A549 (cell line): ENCODE measurements around the gene IL12RB2. TPM values are rescaled to one million over a fixed set of nuclear protein-coding genes. Genes with fewer than 3 reads are reported as not detected.
"Not testable (repeated sequence)": the region's sequence is repeated elsewhere in the genome, so short reads cannot be mapped to it uniquely, and the experiment has no call there.

Experiments used
- ATAC-seq, 2 experiments: fragments of 200-7000 bp in 1 of 2; fragments of >200 bp in 1 of 2; cut with Nextera tagmentation in 1 of 2; cut with Tn5 transposase in 1 of 2; 3 replicates each; pipeline versions ENCODE4 v1.8.0 to v1.9.1; 2018 to 2020; ENCODE audit warnings: mild to moderate bottlenecking in 1 of 2, moderate library complexity in 1 of 2
- CTCF ChIA-PET: fragments of 300-600 bp; sonication (Branson Sonifier 250); formaldehyde crosslinking; extraction: SDS; loops from one replicate; lab custom pipeline; 2021; ENCODE audit warnings: antibody characterized with exemption, inconsistent platforms; lab: Yijun Ruan, JAX
- POLR2A ChIA-PET: fragments of 350-600 bp; formaldehyde crosslinking; extraction: SDS; loops from one replicate; lab custom pipeline; 2021; ENCODE audit warnings: antibody characterized with exemption, inconsistent platforms; lab: Yijun Ruan, JAX
- DNase-seq, 2 experiments: peaks; one replicate each; pipeline versions ENCODE4 v3.0.0 to v3.0.0-alpha.2; 2011 to 2016; ENCODE audit warnings: low read depth in 1 of 2, low spot score in 1 of 2
- FAIRE-seq: peaks from 2 replicates; lab custom pipeline; 2011; peaks lifted over from hg19 to GRCh38; lab: Jason Lieb, UNC
- H3K27ac ChIP-seq, 2 experiments: fragments of >200 bp; sonication (Bioruptor Twin); formaldehyde crosslinking; 3 replicates each; pipeline ENCODE4 v1.5.1; 2016 to 2017
- H3K4me1 ChIP-seq: fragments of >200 bp; sonication (Bioruptor Twin); formaldehyde crosslinking; 3 replicates; pipeline ENCODE4 v1.6.1; 2016
- H3K4me2 ChIP-seq: fragments of >200 bp; sonication (Bioruptor Twin); formaldehyde crosslinking; 3 replicates; pipeline ENCODE4 v1.6.1; 2016
- H3K4me3 ChIP-seq: fragments of >200 bp; sonication (Bioruptor Twin); formaldehyde crosslinking; 3 replicates; pipeline ENCODE4 v1.5.1; 2016
- H3K9me3 ChIP-seq: fragments of >200 bp; sonication (Bioruptor Twin); formaldehyde crosslinking; 3 replicates; pipeline ENCODE4 v1.6.1; 2016
- WGBS: methylation state at CpG from one replicate; pipeline ENCODE4 v1.1.6; 2017; ENCODE audit errors: missing lambda C conversion rate; 5-methylcytosine and 5-hydroxymethylcytosine counted together
- polyA plus RNA-seq, 4 experiments: library from polyadenylated mRNA; depleted of rRNA in 3 of 4; stranded (reverse); fragments of >200 nt; fragmentation: RNase III in 1 of 4; extraction: RNeasy Plus Mini Kit Qiagen cat#74134 plus additional on column Dnase treatment in 1 of 4; gene quantifications; 2 replicates in 3 of 4; 3 replicates in 1 of 4; pipeline ENCODE4 v1.2.3, GENCODE V29; 2011 to 2017
- small RNA-seq, 6 experiments: library from RNA; depleted of rRNA; stranded (forward); fragments of <200 nt; gene quantifications; one replicate each; pipeline ENCODE3, GENCODE V24; 2012

Gene IL12RB2
- polyA plus RNA-seq, 2 of the 4 experiments (the other 2 are of a cell fraction), result not detected

DNA sequence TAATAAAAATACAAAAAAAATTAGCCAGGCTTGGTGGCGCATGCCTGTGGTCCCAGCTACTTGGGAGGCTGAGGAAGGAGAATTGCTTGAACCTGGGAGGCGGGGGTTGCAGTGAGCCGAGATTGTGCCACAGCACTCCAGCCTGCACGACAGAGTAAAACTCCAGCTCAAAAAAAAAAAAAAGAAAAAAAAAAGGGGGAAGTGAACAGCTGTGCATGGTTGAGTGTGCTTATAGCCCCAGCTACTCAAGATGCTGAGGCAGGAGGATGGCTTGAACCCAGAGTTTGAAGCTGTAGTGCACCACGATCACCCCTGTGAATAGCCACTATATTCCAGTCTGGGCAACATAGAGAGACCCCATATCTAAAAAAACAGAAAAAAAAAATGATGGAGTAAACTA lies 138.3 kb downstream of the IL12RB2 start:
- WGBS, result 29% methylated on average over 5 of the region's 5 CpGs
- POLR2A ChIA-PET, H3K27ac ChIP-seq, H3K4me3 ChIP-seq, H3K4me2 ChIP-seq, ATAC-seq, DNase-seq, CTCF ChIA-PET, H3K4me1 ChIP-seq, FAIRE-seq, H3K9me3 ChIP-seq: not testable (repeated sequence)

Small RNA genes lying within 50 kb of the gene (small RNA-seq; reads per million reads assigned to genes)
- gene RNU4ATAC4P (0 reads per million in 6 experiments), gene RNU6-387P (0 to 5.2 (median 0) reads per million in 6 experiments)

Other genes starting within 250 kb of the IL12RB2 start
- gene C1orf141, start 172.9 kb upstream of the IL12RB2 start, polyA plus RNA-seq (2011; rRNA removed), result not detected in 2 replicates
- gene C1orf141, start 172.9 kb upstream of the IL12RB2 start, polyA plus RNA-seq (2017; fragmentation: RNase III; extraction: RNeasy Plus Mini Kit Qiagen cat#74134 plus additional on column Dnase treatment), result not detected in 3 replicates
- not detected in 2 replicates for gene IL23R, start 141.4 kb upstream of the IL12RB2 start, polyA plus RNA-seq (2011; rRNA removed)
- not detected in 3 replicates for gene IL23R, start 141.4 kb upstream of the IL12RB2 start, polyA plus RNA-seq (2017; fragmentation: RNase III; extraction: RNeasy Plus Mini Kit Qiagen cat#74134 plus additional on column Dnase treatment)
- gene SERBP1, start 122.5 kb downstream of the IL12RB2 start, polyA plus RNA-seq (2011; rRNA removed), result 145 and 333 TPM in 2 replicates
- 222 to 254 TPM (median 237 TPM) in 3 replicates for gene SERBP1, start 122.5 kb downstream of the IL12RB2 start, polyA plus RNA-seq (2017; fragmentation: RNase III; extraction: RNeasy Plus Mini Kit Qiagen cat#74134 plus additional on column Dnase treatment)